ENCODE data around the gene TBC1D8.

TBC1D8 gene

DNA sequence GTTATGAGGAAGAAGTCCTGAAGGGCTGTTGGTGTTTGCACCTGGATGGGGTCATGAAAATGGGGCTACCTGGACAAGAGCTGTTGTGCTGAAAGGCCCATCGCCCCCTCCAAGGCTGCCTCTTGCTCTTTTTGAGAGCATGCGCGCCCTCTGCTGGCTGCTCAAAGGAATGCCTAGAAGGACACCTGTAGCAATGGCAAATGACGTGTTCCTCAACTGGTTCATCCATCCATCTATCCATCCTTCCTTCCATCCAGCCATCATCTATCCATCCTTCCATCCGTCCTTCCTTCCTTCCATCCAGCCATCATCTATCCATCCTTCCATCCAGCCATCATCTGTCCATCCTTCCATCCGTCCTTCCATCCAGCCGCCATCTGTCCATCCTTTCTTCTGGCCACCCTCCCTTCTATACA lies 166.3 kb downstream of the TBC1D8 start:
- peak overlapping the region; percentile 2 for H3K27ac Mint-ChIP-seq (ENCODE audit: low read depth)
- H3K9me3 Mint-ChIP-seq: no peaks in the 10 kb centered on the region
- no peaks in the 10 kb centered on the region for H3K27me3 Mint-ChIP-seq
- ATAC-seq (replicated peaks; ENCODE audit: extremely low read depth, poor library complexity, severe bottlenecking) (peak; percentile 76), DNase-seq (ENCODE audit: low spot score in 2 of 2) (peak; percentile 49 to 63)
- H3K4me3 Mint-ChIP-seq: no peak overlapping the region
- peaks cover 6% of the 10 kb centered on the region for H3K4me1 Mint-ChIP-seq
- no peaks in the 10 kb centered on the region for H3K36me3 Mint-ChIP-seq (ENCODE audit: insufficient read depth)

DNA sequence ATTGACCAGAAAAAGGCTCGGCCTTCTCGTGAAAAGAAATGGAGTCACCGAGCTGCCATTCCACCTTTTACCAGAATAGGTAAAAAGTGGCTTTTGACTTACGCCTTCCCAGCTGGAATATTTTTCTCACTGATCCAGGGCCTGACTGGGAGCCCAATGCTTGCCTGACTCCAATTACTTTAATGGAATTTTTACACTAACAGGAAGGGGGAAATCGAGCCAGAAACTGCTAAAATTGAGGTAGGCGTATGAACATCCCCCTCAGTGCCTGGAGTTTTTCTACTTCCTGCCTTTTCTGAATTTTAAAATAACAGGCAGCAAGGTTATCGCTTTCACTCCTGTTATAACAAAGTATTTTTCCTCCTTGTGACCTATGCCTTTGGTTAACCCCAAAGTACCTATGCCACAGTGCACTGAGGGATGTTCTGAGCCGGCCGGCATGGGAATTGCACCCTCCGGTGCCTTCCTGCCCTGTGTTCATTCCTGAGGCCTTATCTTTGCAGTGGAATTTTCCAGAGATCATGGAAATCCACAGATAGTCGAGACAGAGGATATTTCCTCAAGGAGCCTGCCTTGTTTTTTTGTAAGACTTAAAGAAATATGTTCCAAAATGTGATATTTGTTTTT lies 167.4 kb downstream of the TBC1D8 start:
- peaks cover under 1% of the 10 kb centered on the region for H3K27me3 Mint-ChIP-seq
- H3K4me3 Mint-ChIP-seq: no peak overlapping the region
- DNase-seq (ENCODE audit: low spot score in 2 of 2) (no peak), ATAC-seq (replicated peaks; ENCODE audit: extremely low read depth, poor library complexity, severe bottlenecking) (no peak)
- no peaks in the 10 kb centered on the region for H3K9me3 Mint-ChIP-seq
- no peak overlapping the region for H3K27ac Mint-ChIP-seq (ENCODE audit: low read depth)
- H3K4me1 Mint-ChIP-seq: peaks cover 6% of the 10 kb centered on the region
- H3K36me3 Mint-ChIP-seq (ENCODE audit: insufficient read depth): no peaks in the 10 kb centered on the region

DNA sequence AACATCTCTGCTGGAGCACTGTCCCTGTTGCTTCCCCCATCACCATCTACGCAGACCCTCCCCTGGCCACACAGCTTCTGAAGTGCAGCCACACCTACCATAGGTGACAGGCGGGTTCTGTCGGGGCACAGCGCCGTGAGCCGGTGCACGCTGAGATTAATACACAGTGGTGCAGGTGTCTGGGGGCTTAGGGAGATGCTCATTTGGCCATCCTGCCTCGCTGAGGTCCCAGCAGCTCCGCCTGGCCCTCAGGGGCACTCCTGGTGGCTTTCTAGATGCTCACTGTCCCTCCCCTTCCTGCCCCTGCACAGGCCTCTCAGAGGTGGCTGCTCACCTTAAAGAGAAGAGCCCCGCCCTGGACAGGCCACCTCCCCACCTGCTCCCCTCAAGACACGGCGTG lies 168.0 kb downstream of the TBC1D8 start:
- no peaks in the 10 kb centered on the region for H3K9me3 Mint-ChIP-seq
- peaks cover 6% of the 10 kb centered on the region for H3K4me1 Mint-ChIP-seq
- peaks cover 7% of the 10 kb centered on the region for H3K27me3 Mint-ChIP-seq
- ATAC-seq (replicated peaks; ENCODE audit: extremely low read depth, poor library complexity, severe bottlenecking): no peak
- H3K4me3 Mint-ChIP-seq: no peak overlapping the region
- no peak overlapping the region for H3K27ac Mint-ChIP-seq (ENCODE audit: low read depth)
- H3K36me3 Mint-ChIP-seq (ENCODE audit: insufficient read depth): no peaks in the 10 kb centered on the region
- DNase-seq (ENCODE audit: low spot score in 2 of 2): no peak

DNA sequence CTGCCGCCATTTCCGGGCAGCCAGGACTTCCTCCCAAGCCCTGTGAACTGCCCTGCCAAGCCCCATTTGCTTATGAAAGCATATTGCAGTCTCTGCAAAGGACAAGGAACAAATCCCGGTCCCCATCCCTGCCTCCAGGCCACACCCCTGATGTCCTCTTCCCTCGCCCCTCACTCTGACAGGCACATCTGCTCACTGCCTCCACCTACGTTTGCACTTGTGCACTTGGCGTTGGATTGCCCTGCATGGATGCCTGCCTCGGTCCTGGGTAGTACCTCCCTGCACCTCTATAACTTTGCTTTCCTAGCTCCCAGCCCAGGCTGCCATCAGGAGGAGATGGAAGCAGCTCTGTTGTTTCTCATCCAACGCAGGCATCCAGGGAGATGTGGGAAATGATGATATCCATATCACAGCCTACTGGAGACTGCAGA lies 168.7 kb downstream of the TBC1D8 start:
- no peak overlapping the region for H3K27ac Mint-ChIP-seq (ENCODE audit: low read depth)
- no peaks in the 10 kb centered on the region for H3K9me3 Mint-ChIP-seq
- H3K4me3 Mint-ChIP-seq: no peak overlapping the region
- H3K36me3 Mint-ChIP-seq (ENCODE audit: insufficient read depth): no peaks in the 10 kb centered on the region
- no peak for DNase-seq (ENCODE audit: low spot score in 2 of 2)
- H3K4me1 Mint-ChIP-seq: peaks cover 6% of the 10 kb centered on the region
- no peak for ATAC-seq (replicated peaks; ENCODE audit: extremely low read depth, poor library complexity, severe bottlenecking)
- peaks cover 14% of the 10 kb centered on the region for H3K27me3 Mint-ChIP-seq

DNA sequence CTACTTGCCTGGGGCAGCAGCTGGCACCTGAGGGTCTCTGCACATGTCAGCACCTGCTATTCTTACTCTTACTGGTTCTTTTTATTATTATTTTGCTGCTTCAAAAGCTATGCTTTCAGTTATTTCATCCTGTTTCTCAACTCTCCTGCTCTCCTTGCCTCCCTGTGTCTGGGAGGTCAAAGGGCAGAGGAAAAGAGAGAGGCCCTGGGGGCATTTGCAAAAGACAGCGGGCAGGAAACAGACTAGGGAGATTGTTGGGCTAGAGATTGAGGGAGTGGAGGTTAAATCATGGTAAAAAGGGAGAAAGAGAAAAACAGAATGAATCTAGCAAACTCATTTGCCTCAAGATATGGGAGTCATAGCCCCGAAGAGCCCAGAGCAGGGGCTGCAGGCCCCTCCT lies 170.2 kb downstream of the TBC1D8 start:
- H3K36me3 Mint-ChIP-seq (ENCODE audit: insufficient read depth): no peaks in the 10 kb centered on the region
- H3K27ac Mint-ChIP-seq (ENCODE audit: low read depth): no peak overlapping the region
- H3K4me1 Mint-ChIP-seq: peaks cover 6% of the 10 kb centered on the region
- H3K9me3 Mint-ChIP-seq: no peaks in the 10 kb centered on the region
- no peak for DNase-seq (ENCODE audit: low spot score in 2 of 2)
- no peak overlapping the region for H3K4me3 Mint-ChIP-seq
- ATAC-seq (replicated peaks; ENCODE audit: extremely low read depth, poor library complexity, severe bottlenecking): no peak
- peaks cover 15% of the 10 kb centered on the region for H3K27me3 Mint-ChIP-seq

DNA sequence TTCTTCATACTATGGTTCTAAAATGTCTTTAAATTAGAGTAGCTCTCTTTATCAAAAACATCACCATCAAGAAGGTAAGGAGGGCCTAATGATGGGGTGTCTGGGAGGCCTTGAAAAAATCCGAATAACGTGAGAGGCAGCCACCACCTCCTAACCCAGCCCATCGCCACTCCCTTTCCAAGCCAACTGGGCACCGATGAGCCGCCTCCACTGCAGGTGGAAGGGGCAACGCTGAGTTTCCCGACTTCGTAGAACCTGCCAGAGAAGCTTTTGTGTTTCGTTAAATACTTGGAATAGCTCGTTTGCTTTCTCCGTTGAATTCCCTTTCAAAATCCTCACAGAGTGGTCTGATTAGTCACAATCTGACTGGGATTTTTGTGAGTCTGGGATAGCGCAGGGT lies 171.1 kb downstream of the TBC1D8 start:
- Mint-ChIP-seq H3K9me3 (no peaks in the 10 kb centered on the region), H3K27me3 (peaks cover 15% of the 10 kb centered on the region), H3K36me3 (ENCODE audit: insufficient read depth) (no peaks in the 10 kb centered on the region), H3K4me1 (peaks cover 4% of the 10 kb centered on the region), H3K27ac (ENCODE audit: low read depth) (no peak overlapping the region), H3K4me3 (no peak overlapping the region)
- ATAC-seq (replicated peaks; ENCODE audit: extremely low read depth, poor library complexity, severe bottlenecking) (no peak), DNase-seq (ENCODE audit: low spot score in 2 of 2) (no peak)

DNA sequence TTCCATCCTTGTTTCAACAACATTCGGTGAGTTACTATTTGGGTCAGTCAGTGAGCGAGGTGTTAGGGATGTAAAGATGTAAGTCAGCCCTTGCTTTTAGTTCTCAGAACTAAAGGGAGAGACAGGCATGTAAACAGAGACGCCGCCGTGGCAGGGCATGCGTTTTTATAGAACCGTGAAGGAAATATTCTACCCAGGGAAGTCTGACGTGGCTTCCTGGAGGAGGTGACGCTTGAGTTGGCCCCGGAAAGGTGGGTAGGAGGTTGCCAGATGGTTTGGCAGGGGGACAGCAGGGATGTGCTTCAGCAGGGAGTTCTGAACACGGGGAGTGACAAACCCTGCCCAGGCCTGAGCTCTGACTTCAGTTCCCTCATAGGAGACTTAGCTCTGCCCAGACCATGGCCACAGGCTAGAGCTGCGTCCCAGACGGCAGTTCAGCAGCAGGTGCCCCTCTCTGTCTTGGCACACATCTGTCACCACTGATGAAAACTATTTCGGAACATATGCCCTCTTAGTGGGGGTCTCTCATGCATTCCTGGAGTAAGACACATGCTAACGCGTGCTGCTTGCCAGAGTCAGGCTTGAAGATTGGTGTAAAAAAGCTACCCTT lies 172.5 kb downstream of the TBC1D8 start:
- no peaks in the 10 kb centered on the region for H3K36me3 Mint-ChIP-seq (ENCODE audit: insufficient read depth)
- ATAC-seq (replicated peaks; ENCODE audit: extremely low read depth, poor library complexity, severe bottlenecking) (no peak), DNase-seq (ENCODE audit: low spot score in 2 of 2) (no peak)
- H3K4me3 Mint-ChIP-seq: no peak overlapping the region
- H3K27ac Mint-ChIP-seq (ENCODE audit: low read depth): no peak overlapping the region
- H3K9me3 Mint-ChIP-seq: no peaks in the 10 kb centered on the region
- H3K27me3 Mint-ChIP-seq: peaks cover 15% of the 10 kb centered on the region
- no peaks in the 10 kb centered on the region for H3K4me1 Mint-ChIP-seq

DNA sequence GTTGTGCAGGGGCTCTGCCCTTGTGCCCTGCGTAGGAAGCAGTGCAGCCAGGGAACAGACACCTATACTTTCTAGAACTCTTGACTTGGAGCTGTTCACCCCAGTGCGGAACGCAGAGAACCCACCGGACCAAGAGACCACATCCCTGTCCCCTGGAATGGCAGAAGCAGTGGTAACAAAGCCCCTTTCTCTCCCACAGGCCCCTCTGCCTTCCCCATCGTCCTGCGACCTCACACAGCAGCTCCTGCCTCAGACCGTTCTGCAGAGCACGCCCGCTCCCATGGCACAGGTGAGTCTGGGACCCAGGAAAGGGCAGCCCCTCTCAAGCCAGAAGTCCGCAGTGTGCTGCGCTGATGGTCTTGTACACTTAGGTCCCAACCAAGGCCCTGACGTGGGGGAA lies 173.7 kb downstream of the TBC1D8 start:
- H3K4me1 Mint-ChIP-seq: no peaks in the 10 kb centered on the region
- H3K4me3 Mint-ChIP-seq: no peak overlapping the region
- DNase-seq (ENCODE audit: low spot score in 2 of 2): no peak
- no peak for ATAC-seq (replicated peaks; ENCODE audit: extremely low read depth, poor library complexity, severe bottlenecking)
- no peak overlapping the region for H3K27ac Mint-ChIP-seq (ENCODE audit: low read depth)
- peaks cover 1% of the 10 kb centered on the region for H3K36me3 Mint-ChIP-seq (ENCODE audit: insufficient read depth)
- no peaks in the 10 kb centered on the region for H3K9me3 Mint-ChIP-seq
- H3K27me3 Mint-ChIP-seq: peaks cover 15% of the 10 kb centered on the region

DNA sequence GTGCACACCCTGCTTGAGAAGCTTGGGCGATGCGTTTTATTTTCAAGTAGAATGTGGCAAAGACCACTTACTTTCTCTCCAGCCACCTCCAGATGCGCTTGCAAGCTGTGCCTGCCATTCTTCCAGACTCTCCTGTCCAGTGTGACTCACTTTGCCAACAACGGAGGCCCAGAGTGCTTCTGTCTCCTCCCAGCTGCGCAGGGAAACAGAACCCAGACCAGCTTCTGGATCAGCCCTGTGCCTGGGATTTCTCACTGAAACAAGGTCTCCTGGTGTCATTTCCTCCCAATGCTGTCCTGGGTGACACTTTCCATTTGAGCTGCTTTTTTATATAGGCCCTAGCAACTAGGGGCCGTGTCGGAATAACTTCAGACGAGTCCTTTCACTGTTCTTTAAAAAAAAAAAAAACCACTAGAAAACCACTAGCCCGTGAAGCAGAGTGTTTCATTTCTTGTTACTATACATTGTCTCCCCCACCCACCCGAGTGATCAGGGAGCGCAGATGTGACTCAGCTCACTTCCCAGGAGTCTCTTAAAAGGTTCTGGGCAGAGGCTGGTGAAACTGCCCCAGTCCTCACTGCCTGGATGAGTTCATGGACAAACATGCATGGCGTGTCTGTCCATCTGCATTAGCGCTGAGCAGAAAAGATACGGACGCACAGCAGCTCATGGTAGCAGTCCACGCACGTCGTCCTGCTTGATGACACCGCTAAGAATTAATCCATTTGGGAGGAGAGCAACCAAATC lies 174.4 kb downstream of the TBC1D8 start:
- Mint-ChIP-seq H3K4me1 (no peaks in the 10 kb centered on the region), H3K9me3 (no peaks in the 10 kb centered on the region), H3K36me3 (ENCODE audit: insufficient read depth) (peaks cover 1% of the 10 kb centered on the region), H3K4me3 (no peak overlapping the region), H3K27ac (ENCODE audit: low read depth) (no peak overlapping the region), H3K27me3 (peaks cover 19% of the 10 kb centered on the region)
- no peak for ATAC-seq (replicated peaks; ENCODE audit: extremely low read depth, poor library complexity, severe bottlenecking)
- no peak for DNase-seq (ENCODE audit: low spot score in 2 of 2)

DNA sequence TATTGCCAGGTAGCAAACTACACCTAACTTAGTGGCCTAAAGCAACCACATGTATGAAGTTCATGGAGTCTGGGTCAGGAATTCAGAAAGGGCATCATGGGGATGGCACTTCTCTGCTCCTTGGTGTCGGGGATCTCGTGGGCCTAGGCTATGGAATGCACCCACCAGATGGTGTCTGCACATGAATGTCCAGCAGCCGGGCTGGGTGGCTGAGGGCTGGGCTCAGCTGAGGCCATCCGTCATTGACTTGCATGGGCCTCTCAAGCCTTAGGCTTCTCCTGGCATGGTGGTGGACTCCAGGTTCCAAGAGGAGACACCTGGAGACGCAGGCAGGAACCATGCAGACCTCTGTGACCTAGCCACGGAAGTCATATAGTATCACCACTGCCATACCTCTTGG lies 175.1 kb downstream of the TBC1D8 start:
- no peaks in the 10 kb centered on the region for H3K4me1 Mint-ChIP-seq
- no peak for ATAC-seq (replicated peaks; ENCODE audit: extremely low read depth, poor library complexity, severe bottlenecking)

DNA sequence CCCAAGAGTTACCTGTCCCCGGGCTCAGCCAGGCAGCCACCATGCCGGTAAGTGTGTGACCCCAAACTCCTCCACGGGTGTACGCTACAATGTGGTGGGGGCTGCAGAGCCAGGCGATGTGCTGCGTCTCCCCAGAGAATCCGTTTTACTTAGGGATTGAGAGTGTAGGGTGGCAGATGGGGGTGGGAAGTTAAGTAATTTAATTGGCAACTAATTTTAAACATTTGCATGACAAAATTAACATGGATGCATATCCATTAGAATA lies 175.7 kb downstream of the TBC1D8 start:
- Mint-ChIP-seq H3K4me1 (no peaks in the 10 kb centered on the region), H3K27me3 (peaks cover 26% of the 10 kb centered on the region), H3K27ac (ENCODE audit: low read depth) (no peak overlapping the region), H3K9me3 (no peaks in the 10 kb centered on the region), H3K4me3 (no peak overlapping the region), H3K36me3 (ENCODE audit: insufficient read depth) (peaks cover 1% of the 10 kb centered on the region)
- DNase-seq (ENCODE audit: low spot score in 2 of 2) (no peak), ATAC-seq (replicated peaks; ENCODE audit: extremely low read depth, poor library complexity, severe bottlenecking) (no peak)

More for the DNA sequence above, 175.1 kb downstream of the TBC1D8 start:
- Mint-ChIP-seq H3K27me3 (peaks cover 26% of the 10 kb centered on the region), H3K4me3 (no peak overlapping the region), H3K27ac (ENCODE audit: low read depth) (no peak overlapping the region), H3K9me3 (no peaks in the 10 kb centered on the region), H3K36me3 (ENCODE audit: insufficient read depth) (peaks cover 1% of the 10 kb centered on the region)
- no peak for DNase-seq (ENCODE audit: low spot score in 2 of 2)

DNA sequence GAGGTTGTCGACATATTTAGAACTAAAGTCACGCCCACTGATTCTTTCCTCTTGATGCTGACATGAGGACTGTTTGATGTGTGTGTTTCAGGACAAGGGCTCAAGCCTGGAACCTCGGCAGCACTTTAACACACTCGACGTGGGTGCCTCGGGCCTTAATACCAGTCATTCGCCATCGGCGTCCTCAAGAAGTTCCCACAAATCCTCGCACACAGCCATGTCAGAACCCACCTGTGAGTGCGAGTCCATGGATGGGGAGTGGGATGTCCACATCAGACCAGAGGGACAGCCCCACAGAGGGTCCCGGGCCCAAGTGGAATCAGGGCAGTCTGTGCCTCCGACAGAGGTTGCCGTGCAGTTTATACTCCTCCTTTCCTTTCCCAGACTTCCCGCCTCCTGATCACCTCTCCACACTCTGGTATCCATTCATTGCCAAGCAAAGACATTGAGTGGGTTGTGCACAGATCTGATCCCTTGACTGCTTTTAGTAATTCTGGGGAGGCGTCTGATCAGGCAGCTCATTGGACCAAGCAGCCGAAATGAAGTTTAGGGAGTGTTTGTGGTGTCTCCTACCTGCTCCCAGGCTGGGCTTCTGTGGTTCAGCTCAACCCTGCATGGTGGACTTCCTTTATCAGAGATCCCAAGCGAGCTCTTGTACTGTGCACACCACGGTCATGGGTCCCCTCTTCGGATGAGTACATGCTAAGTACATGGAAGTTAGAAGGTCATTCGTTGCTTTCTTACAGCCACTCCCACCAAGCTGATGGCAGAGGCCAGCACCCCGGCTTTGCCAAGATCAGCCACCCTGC lies 176.3 kb downstream of the TBC1D8 start:
- DNase-seq (ENCODE audit: low spot score in 2 of 2) (no peak), ATAC-seq (replicated peaks; ENCODE audit: extremely low read depth, poor library complexity, severe bottlenecking) (no peak)
- no peaks in the 10 kb centered on the region for H3K4me1 Mint-ChIP-seq
- H3K27me3 Mint-ChIP-seq: peaks cover 26% of the 10 kb centered on the region
- H3K9me3 Mint-ChIP-seq: no peaks in the 10 kb centered on the region
- peaks cover 1% of the 10 kb centered on the region for H3K36me3 Mint-ChIP-seq (ENCODE audit: insufficient read depth)
- H3K4me3 Mint-ChIP-seq: no peak overlapping the region
- H3K27ac Mint-ChIP-seq (ENCODE audit: low read depth): no peak overlapping the region

Data from central memory CD8-positive, alpha-beta T cell (primary cell).